NCI-H1092 treated with DMSO at 0.1 percent for 48 hours (cell line): ENCODE data around the gene SCAMP4.

Source experiments
- DNase-seq: peaks from one replicate; lab custom pipeline; 2025; lab: John Stamatoyannopoulos, UW

Gene SCAMP4

DNA sequence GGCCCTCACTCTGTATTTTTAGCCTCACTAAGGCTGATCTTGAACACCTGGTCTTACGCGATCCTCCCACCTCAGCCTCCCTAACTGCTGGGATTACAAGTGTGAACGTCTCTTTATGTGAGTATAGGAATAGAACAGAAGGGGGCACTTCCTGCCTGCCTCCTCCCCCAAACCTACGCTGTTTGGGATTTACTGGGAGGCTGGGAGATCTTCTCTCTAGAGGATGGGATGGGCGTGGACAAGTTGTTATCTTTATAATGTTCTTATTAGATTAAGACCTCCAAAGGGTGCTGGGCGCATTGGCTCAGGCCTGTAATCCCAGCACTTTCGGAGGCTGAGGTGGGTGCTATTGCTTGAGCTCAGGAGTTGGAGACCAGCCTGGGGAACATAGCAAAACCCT, 32.9 kb downstream of the SCAMP4 start:
- no peak for DNase-seq

DNA sequence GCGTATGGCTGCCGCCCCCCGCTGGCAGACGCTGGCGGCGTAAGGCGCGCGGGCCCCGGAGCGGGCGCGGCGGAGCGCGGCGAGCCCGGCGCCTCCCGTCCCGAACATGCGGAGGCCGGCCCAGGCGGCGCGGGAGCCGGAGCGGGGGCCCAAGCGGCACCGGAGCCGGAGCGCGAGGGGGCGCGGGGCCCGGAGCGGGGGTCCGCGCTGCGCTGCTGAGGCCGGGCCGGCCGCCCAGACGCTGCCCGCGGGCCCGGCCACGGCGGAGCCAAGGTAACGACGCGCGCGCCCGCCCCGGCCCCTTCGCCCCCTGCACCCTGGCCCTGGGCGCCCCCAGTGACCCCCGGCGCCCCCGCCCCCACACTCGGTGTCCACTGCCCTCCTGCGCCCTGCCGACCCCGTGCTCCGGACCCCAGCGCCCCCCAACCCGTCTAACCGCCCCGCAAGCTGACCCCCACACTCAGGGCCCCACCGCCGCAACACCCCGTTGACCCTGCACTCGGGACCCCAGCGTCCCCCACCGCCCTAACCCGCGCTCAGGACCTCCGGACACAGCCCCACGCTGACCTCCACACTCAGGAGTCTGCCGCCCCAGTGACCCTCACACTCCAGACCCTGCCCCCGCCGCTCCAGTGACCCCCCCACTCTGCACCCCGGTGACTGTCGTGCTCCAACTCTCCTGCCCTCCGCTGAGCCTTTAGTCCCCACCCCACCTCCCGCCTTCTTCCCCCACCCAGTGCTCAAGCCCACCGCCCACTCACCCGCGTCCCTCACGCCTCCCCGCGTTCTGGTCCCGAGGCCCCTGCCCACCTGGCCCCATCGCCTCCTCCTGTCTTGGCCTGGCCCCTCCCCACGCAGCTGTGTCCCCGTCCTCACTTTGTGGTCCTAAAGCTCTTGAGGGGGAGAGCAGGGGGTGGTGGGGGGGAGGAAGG, 36.2 kb downstream of the SCAMP4 start, which contains the start of gene CSNK1G2:
TSS of gene CSNK1G2 (plus strand) at position 27 of the 932 bp plus-strand sequence. CDS start 28,601 bp downstream, outside the sequence.
- DNase-seq, result no peak

GRCh38 chr19:1942078-1942933, 37.1 kb downstream of the SCAMP4 start:
- peak; percentile 40 for DNase-seq

GRCh38 chr19:1942934-1943555, 37.8 kb downstream of the SCAMP4 start:
- no peak for DNase-seq

DNA sequence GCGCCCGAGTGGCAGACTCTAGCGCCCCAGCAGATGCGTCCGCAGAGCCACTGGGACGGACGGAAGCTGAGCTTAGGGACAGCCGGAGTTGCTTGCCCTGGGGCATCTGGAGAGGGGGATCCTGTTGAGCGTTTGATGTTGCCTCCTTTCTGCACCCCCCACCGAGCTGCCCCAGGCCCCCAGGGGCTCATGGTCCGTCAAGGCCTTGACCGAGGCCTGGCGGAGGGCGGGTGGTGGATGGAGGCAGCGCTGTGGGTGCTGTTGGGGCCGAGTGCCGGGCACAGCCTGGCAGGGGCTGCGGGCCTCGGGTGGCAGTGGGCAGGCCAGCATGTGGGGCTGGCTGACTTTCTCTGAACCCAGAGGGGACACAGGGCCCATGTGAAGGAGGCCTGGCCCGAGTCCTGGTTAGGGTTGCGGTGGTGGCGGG, 38.5 kb downstream of the SCAMP4 start:
- DNase-seq, result no peak

GRCh38 chr19:1944088-1944915, 39.1 kb downstream of the SCAMP4 start:
- DNase-seq, result no peak

DNA sequence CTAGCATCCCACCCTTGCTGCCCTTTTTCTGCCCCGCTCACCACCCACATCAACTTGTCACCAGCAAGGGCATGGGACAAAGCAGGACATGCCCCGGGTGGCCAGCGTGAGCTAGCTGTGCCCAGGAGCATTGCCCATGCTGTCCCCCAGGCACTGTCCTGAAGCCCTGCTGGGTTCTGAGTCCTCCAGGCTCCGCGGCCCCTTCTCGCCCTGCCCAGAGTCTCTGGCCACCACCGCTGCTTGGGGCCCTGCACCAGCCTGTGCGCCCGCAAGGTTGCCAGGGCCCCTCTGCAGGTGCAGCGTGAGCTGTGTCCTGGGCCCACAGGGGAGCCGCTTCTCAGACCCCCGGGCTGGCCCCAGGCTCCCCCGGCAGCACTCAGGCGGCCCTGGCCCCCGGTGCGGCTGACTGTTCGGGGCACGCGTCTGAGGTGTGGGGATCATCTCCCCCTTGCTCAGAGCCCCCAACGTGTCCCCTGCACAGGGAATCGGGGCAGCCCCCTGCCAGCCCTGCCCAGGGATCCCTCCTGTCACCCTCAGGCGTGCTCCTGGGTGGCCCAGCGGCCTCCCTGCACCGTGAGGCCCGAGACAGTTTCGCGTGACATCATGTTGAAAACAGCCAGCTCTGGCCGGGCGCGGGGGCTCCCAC, 39.8 kb downstream of the SCAMP4 start:
- DNase-seq, result no peak

GRCh38 chr19:1945899-1946298, 40.7 kb downstream of the SCAMP4 start:
- DNase-seq, result no peak

GRCh38 chr19:1947651-1948209, 42.5 kb downstream of the SCAMP4 start:
- DNase-seq, result no peak

- no peak for DNase-seq
These were observed 44.3 kb downstream of the SCAMP4 start for GRCh38 chr19:1949304-1950101.

- no peak for DNase-seq
These were observed 45.4 kb downstream of the SCAMP4 start for GRCh38 chr19:1950640-1951039.

DNA sequence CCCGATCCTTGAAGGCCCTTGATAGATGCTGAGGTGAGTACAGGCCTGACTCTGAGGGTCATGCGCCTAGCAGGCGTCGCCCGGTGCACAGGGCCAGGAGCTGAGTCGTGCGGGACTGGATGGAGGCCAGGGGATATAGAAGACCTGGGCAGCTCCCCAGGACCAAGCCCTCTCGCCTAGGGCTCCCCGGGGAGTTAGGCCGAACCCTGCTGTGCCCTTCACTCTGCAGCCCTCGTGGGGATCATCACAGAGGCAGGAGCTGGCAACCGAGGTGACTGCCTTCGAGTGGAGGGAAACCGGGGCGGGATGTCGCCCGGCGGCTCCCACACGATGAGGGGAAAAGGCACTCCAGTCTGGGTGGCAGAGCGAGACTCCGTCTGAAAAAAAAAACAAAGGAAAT, 47.4 kb downstream of the SCAMP4 start:
- DNase-seq, result no peak

DNA sequence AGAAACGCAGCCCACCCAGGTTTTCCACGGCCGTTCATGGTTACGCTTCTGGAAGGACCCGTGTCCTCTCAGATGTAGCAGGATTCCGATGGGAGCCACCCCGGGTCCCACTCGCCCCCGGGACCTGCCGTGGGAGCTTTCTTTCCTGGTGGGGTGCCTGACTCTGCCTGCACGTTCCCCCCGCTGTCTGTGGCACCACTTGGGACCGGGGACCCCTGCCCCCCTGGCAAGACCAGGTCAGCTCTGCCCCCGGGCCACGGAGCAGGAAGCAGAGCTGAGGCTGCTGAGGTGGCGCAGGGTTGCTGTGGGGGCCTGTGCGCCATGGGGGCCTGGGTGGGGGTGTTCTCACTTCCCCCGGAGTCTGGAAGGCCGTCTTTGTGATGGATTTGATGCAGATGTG, 47.8 kb downstream of the SCAMP4 start:
- DNase-seq, result no peak

GRCh38 chr19:1953441-1954094, 48.4 kb downstream of the SCAMP4 start:
- no peak for DNase-seq

- DNase-seq, result no peak
These were observed 49.3 kb downstream of the SCAMP4 start for GRCh38 chr19:1954532-1954933.

GRCh38 chr19:1955171-1956121, 50.2 kb downstream of the SCAMP4 start:
- no peak for DNase-seq

GRCh38 chr19:1956122-1956494, 50.9 kb downstream of the SCAMP4 start:
- DNase-seq, result no peak

GRCh38 chr19:1956868-1957492, 51.8 kb downstream of the SCAMP4 start:
- no peak for DNase-seq
